Adrenal gland (tissue), 5 donors: Measurements from ENCODE around the gene FYN.

Experiments used
- CTCF ChIP-seq, 6 experiments: fragments of 450-650 bp in 4 of 6; fragments of 200-600 bp in 2 of 6; sonication (generic) in 1 of 6; IDR thresholded peaks; 1 replicate in 5 of 6; 2 replicates in 1 of 6; pipeline versions ENCODE4 v1.5.1 to v1.8.0; 2016 to 2021; ENCODE audit warnings: antibody characterized with exemption in 6 of 6, mild to moderate bottlenecking in 2 of 6, moderate library complexity in 1 of 6
- POLR2A ChIP-seq, 2 donors: fragments of 450-650 bp; IDR thresholded peaks; one replicate each; pipeline ENCODE4 v1.6.1; 2017; ENCODE audit warnings: antibody characterized with exemption in 2 of 2, mild to moderate bottlenecking in 2 of 2, moderate library complexity in 1 of 2
- donor health status: DM: no; HTN: no; CAD: no.

- TF ChIP-seq POLR2A (IDR thresholded peaks at IDR 0.05) (no peak), CTCF (IDR thresholded peaks at IDR 0.05) (no peak)
Measured at GRCh38 chr6:111709201-111709600, 164.1 kb downstream of the FYN start.
